H1 (cell line): ENCODE measurements around the gene ZNF134. TPM values are rescaled to one million over a fixed set of nuclear protein-coding genes. Genes with fewer than 3 reads are reported as not detected.
A peak's percentile ranks its signal among the peaks of the same experiment; 100 is the strongest.

Source experiments
- CTCF ChIA-PET: fragments of 300-600 bp; sonication (Branson Sonifier 250); formaldehyde crosslinking; loops from one replicate; lab custom pipeline; 2021; ENCODE audit not compliant: partially characterized antibody; lab: Charles Lee
- POLR2A ChIA-PET: fragments of 300-600 bp; sonication (Branson Sonifier 250); formaldehyde crosslinking; loops from one replicate; lab custom pipeline; 2021; ENCODE audit warnings: inconsistent platforms; ENCODE audit not compliant: partially characterized antibody; lab: Charles Lee
- DNase-seq, 2 experiments: peaks; one replicate each; pipeline versions ENCODE4 v3.0.0 to v3.0.0-alpha.2; 2010 to 2022; ENCODE audit warnings: low spot score in 2 of 2, low read depth in 1 of 2, mixed read lengths in 1 of 2
- FAIRE-seq: peaks from 2 replicates; lab custom pipeline; 2011; peaks lifted over from hg19 to GRCh38; lab: Jason Lieb, UNC
- H2AFZ ChIP-seq: 2 replicates; pipeline ENCODE4 v1.8.1; 2012; ENCODE audit warnings: low read length, inconsistent platforms
- H2AK5ac ChIP-seq: 2 replicates; pipeline ENCODE4 v1.6.1; 2013; ENCODE audit warnings: low read depth, low read length
- H2BK120ac ChIP-seq: replicated peaks from 2 replicates; pipeline ENCODE3; 2013; ENCODE audit warnings: low read depth, low read length, inconsistent platforms
- H2BK12ac ChIP-seq: 2 replicates; pipeline ENCODE4 v1.6.1; 2013; ENCODE audit warnings: low read depth, low read length
- H2BK15ac ChIP-seq: 2 replicates; pipeline ENCODE4 v1.6.1; 2013; ENCODE audit warnings: low read length
- H2BK20ac ChIP-seq: 2 replicates; pipeline ENCODE4 v1.6.1; 2013; ENCODE audit warnings: low read length
- H2BK5ac ChIP-seq: 2 replicates; pipeline ENCODE4 v1.6.1; 2013; ENCODE audit warnings: low read depth, low read length
- H3K14ac ChIP-seq: 2 replicates; pipeline ENCODE4 v1.6.1; 2013; ENCODE audit warnings: inconsistent platforms; ENCODE audit not compliant: insufficient read length
- H3K18ac ChIP-seq: 2 replicates; pipeline ENCODE4 v1.6.1; 2013; ENCODE audit warnings: low read length; ENCODE audit errors: extremely low read depth
- H3K23ac ChIP-seq: 2 replicates; pipeline ENCODE4 v1.6.1; 2013; ENCODE audit warnings: inconsistent platforms; ENCODE audit not compliant: insufficient read length
- H3K23me2 ChIP-seq: 2 replicates; pipeline ENCODE4 v1.6.1; 2013; ENCODE audit warnings: low read depth, low read length
- H3K27ac ChIP-seq: 2 replicates; pipeline ENCODE4 v1.6.1; 2011; ENCODE audit warnings: low read depth, low read length, inconsistent platforms
- H3K27me3 ChIP-seq, 4 experiments: replicated peaks in 1 of 4; 1 replicate in 1 of 4; 2 replicates in 3 of 4; pipeline versions ENCODE4 v1.6.1 to v1.8.1; 2011 to 2013; ENCODE audit warnings: low read length in 3 of 4, mild to moderate bottlenecking in 3 of 4, inconsistent platforms in 2 of 4, mixed read lengths in 2 of 4, moderate library complexity in 1 of 4; ENCODE audit not compliant: control insufficient read depth in 3 of 4, insufficient read depth in 3 of 4; ENCODE audit errors: extremely low read depth in 1 of 4
- H3K36me3 ChIP-seq, 4 experiments: 2 replicates each; pipeline versions ENCODE4 v1.6.1 to v1.8.1; 2011 to 2013; ENCODE audit warnings: mild to moderate bottlenecking in 4 of 4, low read length in 3 of 4, moderate library complexity in 2 of 4, control low read depth in 1 of 4, inconsistent platforms in 1 of 4; ENCODE audit not compliant: insufficient read depth in 4 of 4, control insufficient read depth in 2 of 4
- H3K4ac ChIP-seq: replicated peaks from 2 replicates; pipeline ENCODE3; 2013; ENCODE audit warnings: low read length, low read depth, mixed read lengths, inconsistent platforms; ENCODE audit not compliant: insufficient read length
- H3K4me1 ChIP-seq, 4 experiments: replicated peaks in 1 of 4; 1 replicate in 1 of 4; 2 replicates in 3 of 4; pipeline versions ENCODE4 v1.6.1 to v1.8.1; 2011 to 2013; ENCODE audit warnings: low read length in 3 of 4, inconsistent platforms in 2 of 4, mixed read lengths in 1 of 4; ENCODE audit not compliant: insufficient read depth in 4 of 4, control insufficient read depth in 3 of 4
- H3K4me2 ChIP-seq, 2 experiments: 2 replicates each; pipeline versions ENCODE4 v1.6.1 to v1.8.1; 2011 to 2013; ENCODE audit warnings: low read depth in 2 of 2, low read length in 2 of 2, control low read depth in 1 of 2, inconsistent platforms in 1 of 2, mild to moderate bottlenecking in 1 of 2; ENCODE audit not compliant: insufficient read depth in 1 of 2
- H3K4me3 ChIP-seq, 4 experiments: fragments of 200-600, 300-600 bp in 1 of 4; sonication (generic), shearing (Covaris generic), sonication (Bioruptor Twin) in 1 of 4; 2 replicates each; pipeline versions ENCODE4 v1.5.1 to v1.8.1; 2011 to 2016; ENCODE audit warnings: low read length in 4 of 4, low read depth in 3 of 4, control low read depth in 2 of 4, inconsistent platforms in 2 of 4, mild to moderate bottlenecking in 2 of 4, mixed read lengths in 1 of 4, moderate library complexity in 1 of 4; ENCODE audit not compliant: insufficient read depth in 2 of 4; ENCODE audit errors: extremely low read depth in 1 of 4
- H3K56ac ChIP-seq: replicated peaks from 2 replicates; pipeline ENCODE3; 2013; ENCODE audit warnings: low read depth, mild to moderate bottlenecking, mixed read lengths, low read length, inconsistent platforms; ENCODE audit not compliant: insufficient read length
- H3K79me1 ChIP-seq: 2 replicates; pipeline ENCODE4 v1.6.1; 2013; ENCODE audit warnings: low read depth, low read length, control low read depth
- H3K79me2 ChIP-seq, 2 experiments: 2 replicates each; pipeline versions ENCODE4 v1.6.1 to v1.8.1; 2012 to 2013; ENCODE audit warnings: low read length in 2 of 2, mild to moderate bottlenecking in 2 of 2, inconsistent platforms in 1 of 2; ENCODE audit not compliant: insufficient read depth in 2 of 2, control insufficient read depth in 1 of 2
- H3K9ac ChIP-seq, 4 experiments: replicated peaks in 1 of 4; 1 replicate in 1 of 4; 2 replicates in 3 of 4; pipeline versions ENCODE4 v1.6.1 to v1.8.1; 2011 to 2013; ENCODE audit warnings: low read depth in 3 of 4, low read length in 3 of 4, control low read depth in 2 of 4, mild to moderate bottlenecking in 2 of 4, moderate library complexity in 2 of 4, inconsistent platforms in 1 of 4; ENCODE audit errors: extremely low read depth in 1 of 4
- H3K9me3 ChIP-seq, 2 experiments: 2 replicates each; pipeline versions ENCODE4 v1.6.1 to v1.8.1; 2012 to 2013; ENCODE audit warnings: mild to moderate bottlenecking in 2 of 2, moderate library complexity in 2 of 2, control low read depth in 1 of 2, inconsistent platforms in 1 of 2, low read depth in 1 of 2, low read length in 1 of 2, mixed read lengths in 1 of 2; ENCODE audit not compliant: insufficient read depth in 2 of 2
- H4K20me1 ChIP-seq, 2 experiments: replicated peaks in 1 of 2; 2 replicates each; pipeline versions ENCODE3 to v1.8.1; 2011 to 2013; ENCODE audit warnings: inconsistent platforms in 2 of 2, low read length in 2 of 2, mild to moderate bottlenecking in 1 of 2; ENCODE audit not compliant: insufficient read depth in 2 of 2, control insufficient read depth in 1 of 2
- H4K5ac ChIP-seq: 2 replicates; pipeline ENCODE4 v1.6.1; 2013; ENCODE audit warnings: low read length, low read depth, mixed read lengths, inconsistent platforms; ENCODE audit not compliant: insufficient read length
- H4K8ac ChIP-seq: 2 replicates; pipeline ENCODE4 v1.8.0; 2013; ENCODE audit warnings: mild to moderate bottlenecking, moderate library complexity, low read length, inconsistent platforms; ENCODE audit not compliant: insufficient read depth; ENCODE audit errors: extremely low read depth
- H4K91ac ChIP-seq: replicated peaks from 2 replicates; pipeline ENCODE3; 2013; ENCODE audit warnings: low read length, mixed read lengths, inconsistent platforms; ENCODE audit not compliant: insufficient read length
- CBX8 ChIP-seq: fragments of 300-800, 300-1000 bp; sonication (generic); IDR thresholded peaks from 2 replicates; pipeline ENCODE4 v1.7.1; 2016; ENCODE audit warnings: low read depth, low read length, borderline replicate concordance
- FOSL1 ChIP-seq: IDR thresholded peaks from 2 replicates; pipeline ENCODE4 v1.6.1; 2011; ENCODE audit warnings: mild to moderate bottlenecking, low read depth, low read length, moderate library complexity; ENCODE audit not compliant: insufficient read depth
- HDAC2 ChIP-seq, 2 experiments: fragments of 300-600 bp in 1 of 2; sonication (generic) in 1 of 2; IDR thresholded peaks; 2 replicates each; pipeline ENCODE4 v1.6.1; 2011 to 2012; ENCODE audit warnings: low read depth in 2 of 2, low read length in 2 of 2, mild to moderate bottlenecking in 2 of 2, moderate library complexity in 2 of 2, borderline replicate concordance in 1 of 2, inconsistent platforms in 1 of 2
- PHF8 ChIP-seq: fragments of 200-600 bp; sonication (generic); conservative IDR thresholded peaks from 2 replicates; pipeline ENCODE4 v1.7.1; 2012; ENCODE audit warnings: low read depth, mild to moderate bottlenecking, inconsistent platforms, low read length, moderate library complexity
- POLR2A ChIP-seq, 2 experiments: IDR thresholded peaks; 1 replicate in 1 of 2; 2 replicates in 1 of 2; pipeline ENCODE4 v1.6.1; 2011; ENCODE audit warnings: low read depth in 2 of 2, low read length in 2 of 2, mild to moderate bottlenecking in 2 of 2; ENCODE audit errors: control extremely low read depth in 1 of 2
- RNF2 ChIP-seq: fragments of 200-900, 300-1000 bp; sonication (generic); IDR thresholded peaks from 2 replicates; pipeline ENCODE4 v1.7.1; 2016; ENCODE audit warnings: borderline replicate concordance, low read depth, mild to moderate bottlenecking, antibody characterized with exemption, low read length; ENCODE audit not compliant: poor library complexity, severe bottlenecking; ENCODE audit errors: missing control alignments
- SAP30 ChIP-seq: fragments of 300-600 bp; sonication (generic); IDR thresholded peaks from 2 replicates; pipeline ENCODE4 v1.7.1; 2012; ENCODE audit warnings: low read length, moderate library complexity, mild to moderate bottlenecking, inconsistent platforms; ENCODE audit not compliant: insufficient read depth, insufficient replicate concordance
- SIN3A ChIP-seq, 2 experiments: IDR thresholded peaks in 1 of 2; conservative IDR thresholded peaks in 1 of 2; 2 replicates each; pipeline ENCODE4 v1.6.1; 2011 to 2012; ENCODE audit warnings: low read length in 2 of 2, improper control_type of control experiment in 1 of 2, low read depth in 1 of 2, mild to moderate bottlenecking in 1 of 2
- whole genome bisulfite sequencing, 2 experiments: shearing (Covaris generic) in 1 of 2; methylation state at CpG; one replicate each; pipeline versions ENCODE4 v1.1.6 to v1.1.7; 2013 to 2015; ENCODE audit warnings: low lambda C conversion rate in 2 of 2, mixed read lengths in 2 of 2, inconsistent platforms in 1 of 2, low coverage in 1 of 2, missing lambda C conversion rate in 1 of 2; ENCODE audit not compliant: insufficient replicate concordance in 2 of 2, insufficient coverage in 1 of 2, insufficient read length in 1 of 2; ENCODE audit errors: extremely low coverage in 1 of 2, missing lambda C conversion rate in 1 of 2; 5-methylcytosine and 5-hydroxymethylcytosine counted together
- polyA plus RNA-seq, 7 experiments: library from polyadenylated mRNA; depleted of rRNA in 3 of 7; stranded (reverse) in 5 of 7; unstranded in 2 of 7; fragments of >200 nt in 5 of 7; fragments of 200-250 nt in 2 of 7; gene quantifications; 1 replicate in 5 of 7; 2 replicates in 1 of 7; 4 replicates in 1 of 7; pipeline versions ENCODE4 v1.2.1 to v1.2.3, GENCODE V29; 2011 to 2013; ENCODE audit warnings: missing spikeins in 2 of 7, mixed read lengths in 2 of 7
- total RNA-seq: library from RNA; stranded (reverse); fragmentation: NEBNext Ultra II Directional; extraction: Animal tissue kit (Norgen Biotek cat#: 25700); gene quantifications from 2 replicates; pipeline ENCODE4 v1.2.1, GENCODE V29; 2021

Gene ZNF134
- total and polyA plus RNA-seq, 2 of the 8 experiments (the other 6 are each of a cell fraction or from before 2014, with no cell fraction given), result 16.6 to 54.6 TPM

DNA sequence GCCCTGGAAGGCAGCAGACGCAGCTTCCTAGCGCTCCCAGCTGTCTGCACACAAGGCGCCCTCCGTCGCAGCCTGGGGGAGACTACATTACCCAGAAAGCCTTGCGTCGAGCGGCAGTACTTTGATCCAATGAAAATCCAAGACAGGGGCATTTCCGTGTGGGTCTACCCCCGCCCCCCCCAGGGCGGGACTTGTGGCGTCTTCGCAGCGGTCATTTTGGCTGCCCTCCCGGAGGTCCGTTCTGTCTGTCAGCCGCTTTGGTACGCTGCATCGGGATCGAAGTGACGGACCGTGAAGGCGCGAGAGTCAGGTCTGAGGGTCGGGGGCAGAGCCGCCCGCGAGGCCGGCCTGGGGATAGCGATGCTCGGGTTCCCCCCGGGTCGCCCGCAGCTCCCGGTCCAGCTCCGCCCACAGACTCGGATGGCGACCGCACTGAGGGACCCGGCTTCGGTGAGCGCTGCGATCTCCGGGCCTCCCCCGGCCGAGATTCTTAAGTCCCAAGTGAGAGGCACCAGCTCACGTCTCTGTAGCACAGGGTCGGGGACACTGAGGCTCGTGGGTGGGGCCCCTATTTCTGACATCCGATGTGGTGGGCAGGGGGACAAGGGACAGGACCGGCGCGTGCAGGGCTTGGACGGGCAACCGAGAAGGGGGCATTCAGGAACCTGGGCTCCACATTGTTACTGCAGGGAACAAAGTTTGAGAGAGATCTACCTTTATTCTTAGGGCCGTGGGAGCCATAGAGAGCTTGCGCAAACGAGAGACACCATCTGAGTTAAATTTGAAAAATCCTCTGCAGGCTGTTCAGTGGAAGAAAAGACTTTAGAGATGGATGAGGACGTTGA, 19.2 kb downstream of the ZNF134 start, which contains the start of gene ZNF211:
ZNF211 (plus strand) TSS at position 182 of the 845 bp plus-strand sequence; CDS start at position 361, 179 bp downstream.
- DNase-seq, result peak; percentile 84 to 93
- ChIA-PET POLR2A (interaction anchor here (0.6 to 3.7 kb wide), 19 partner anchors 9 to 404 kb away, joined by 3 to 17 read pairs (median 4); partner anchors contain the start of genes ZIK1, ZNF134, ZNF154 and ZNF416), CTCF (interaction anchor here (0.9 to 1.0 kb wide), 3 partner anchors 15 to 18 kb away, joined by 3 to 4 read pairs (median 4); no protein-coding TSS in a partner anchor)
- Histone ChIP-seq H2AK5ac (no peak within 1 kb of the TSS), H4K91ac (no peak within 1 kb of the TSS), H3K18ac (no peak within 1 kb of the TSS; the same call in 1 of the 2 replicates), H3K4me1 (peaks cover 0 to 3% (median 1%) of the 10 kb centered on the region in 4 experiments; a peak in 3 of 7 replicates), H2BK15ac (0 out of 2 replicates have a peak within 1 kb of the TSS, but pooled peaks have one; percentile 53), H3K56ac (no peak within 1 kb of the TSS), H2BK12ac (no peak within 1 kb of the TSS), H4K5ac (no peak within 1 kb of the TSS), H3K79me2 (no peaks in the 10 kb centered on the region), H3K14ac (no peak within 1 kb of the TSS), H3K27ac (no peak within 1 kb of the TSS), H2BK5ac (no peak within 1 kb of the TSS; the same call in 1 of the 2 replicates), H3K9me3 (peaks cover 2 to 6% of the 10 kb centered on the region in 2 experiments; a peak in 2 of 4 replicates), H3K27me3 (no peaks in the 10 kb centered on the region), H3K4me2 (peak within 1 kb of the TSS; percentile 71 to 95), H4K8ac (peak within 1 kb of the TSS; percentile 86; the same call in 1 of the 2 replicates), H2AFZ (peak within 1 kb of the TSS; percentile 44; the same call in 1 of the 2 replicates), H3K9ac (peak within 1 kb of the TSS; percentile 13 to 74 (median 50); a peak in 6 of 7 replicates), H3K23me2 (peaks cover 4% of the 10 kb centered on the region; the same call in 1 of the 2 replicates), H3K23ac (no peak within 1 kb of the TSS), H3K36me3 (peaks cover 0 to 20% (median 5%) of the 10 kb centered on the region in 4 experiments; a peak in 5 of 8 replicates), H4K20me1 (no peaks in the 10 kb centered on the region), H3K4ac (no peak within 1 kb of the TSS), H2BK120ac (no peak within 1 kb of the TSS), H3K4me3 (peak within 1 kb of the TSS; percentile 85 to 93 (median 90)), H3K79me1 (peaks cover 2% of the 10 kb centered on the region; the same call in 1 of the 2 replicates), H2BK20ac (no peak within 1 kb of the TSS)
- 4% methylated on average over 45 of the region's 59 CpGs; no CpG with 5 or more reads in 1 of the 2 experiments for WGBS, 2 experiments
- FAIRE-seq, result peak; percentile 85
- no peak for TF ChIP-seq RNF2
- TF ChIP-seq CBX8, result no peak
- TF ChIP-seq HDAC2 (IDR thresholded peaks at IDR 0.05; ENCODE audit: borderline replicate concordance in 1 of 2, low read depth in 2 of 2, low read length in 2 of 2), result peak in 1 of 2 experiments; percentile 34; a peak in 1 of 4 replicates
- peak in 1 of 2 experiments; percentile 92; a peak in 2 of 4 replicates for TF ChIP-seq SIN3A (conservative IDR thresholded peaks at IDR 0.05 in 1 of 2, IDR thresholded peaks at IDR 0.05 in 1 of 2; ENCODE audit: low read depth in 1 of 2, low read length in 2 of 2)
- 0 out of 2 replicates have a peak, but pooled peaks have one; percentile 45 for TF ChIP-seq PHF8
- peak; percentile 17 for TF ChIP-seq SAP30
- TF ChIP-seq POLR2A (IDR thresholded peaks at IDR 0.05; ENCODE audit: control extremely low read depth in 1 of 2, low read depth in 2 of 2, low read length in 2 of 2), result peak in 1 of 2 experiments; percentile 39; a peak in 1 of 3 replicates
- no peak for TF ChIP-seq FOSL1
